Forelimb muscle (tissue), 1 donor: ENCODE results near the gene CAMTA1. TPM values are rescaled to one million over a fixed set of nuclear protein-coding genes. Genes with fewer than 3 reads are reported as not detected.

Source experiments
- DNase-seq: peaks from one replicate; pipeline ENCODE4 v3.0.0-alpha.2; 2013; ENCODE audit warnings: low read depth
- polyA plus RNA-seq: library from polyadenylated mRNA; unstranded; fragments of 120-200 nt; gene quantifications from one replicate; pipeline ENCODE4 v1.2.1, GENCODE V29; 2013; ENCODE audit not compliant: insufficient read length

Gene CAMTA1
- polyA plus RNA-seq, 1 donor: 43.5 TPM

GRCh38 chr1:7107109-7107830 is 322.0 kb downstream of the CAMTA1 start:
- DNase-seq: no peak

- no peak for DNase-seq
These were observed 323.0 kb downstream of the CAMTA1 start for GRCh38 chr1:7108251-7108650.

GRCh38 chr1:7109901-7110300 is 324.6 kb downstream of the CAMTA1 start:
- no peak for DNase-seq

- no peak for DNase-seq
These were observed 325.1 kb downstream of the CAMTA1 start for GRCh38 chr1:7110321-7110720.

GRCh38 chr1:7111853-7112252 is 326.6 kb downstream of the CAMTA1 start:
- DNase-seq: no peak

GRCh38 chr1:7113136-7113535 is 327.9 kb downstream of the CAMTA1 start:
- DNase-seq: no peak

- DNase-seq: no peak
These were observed 328.6 kb downstream of the CAMTA1 start for GRCh38 chr1:7113822-7114221.

- DNase-seq: no peak
These were observed 330.7 kb downstream of the CAMTA1 start for GRCh38 chr1:7116001-7116400.

GRCh38 chr1:7117399-7118281 is 332.4 kb downstream of the CAMTA1 start:
- no peak for DNase-seq

GRCh38 chr1:7119156-7119555 is 333.9 kb downstream of the CAMTA1 start:
- DNase-seq: no peak

- no peak for DNase-seq
These were observed 335.8 kb downstream of the CAMTA1 start for GRCh38 chr1:7120863-7121621.

- DNase-seq: no peak
These were observed 336.4 kb downstream of the CAMTA1 start for GRCh38 chr1:7121622-7121988.

- no peak for DNase-seq
These were observed 342.2 kb downstream of the CAMTA1 start for GRCh38 chr1:7127322-7128075.

GRCh38 chr1:7128293-7128692 is 343.0 kb downstream of the CAMTA1 start:
- DNase-seq: no peak

GRCh38 chr1:7130127-7130526 is 344.9 kb downstream of the CAMTA1 start:
- no peak for DNase-seq

- DNase-seq: no peak
These were observed 350.2 kb downstream of the CAMTA1 start for GRCh38 chr1:7135493-7135892.

- no peak for DNase-seq
These were observed 351.1 kb downstream of the CAMTA1 start for GRCh38 chr1:7136166-7136953.

GRCh38 chr1:7140251-7140650 is 355.0 kb downstream of the CAMTA1 start:
- no peak for DNase-seq

GRCh38 chr1:7145947-7146346 is 360.7 kb downstream of the CAMTA1 start:
- no peak for DNase-seq

- DNase-seq: no peak
These were observed 361.5 kb downstream of the CAMTA1 start for GRCh38 chr1:7146710-7147109.
